H9 (cell line): ENCODE data around the gene TXNRD1. TPM values are rescaled to one million over a fixed set of nuclear protein-coding genes. Genes with fewer than 3 reads are reported as not detected.

Experiments used
- DNase-seq: peaks from one replicate; pipeline ENCODE4 v3.0.0-alpha.2; 2017
- H2AFZ ChIP-seq: one replicate; pipeline ENCODE4 v1.6.1; 2013; ENCODE audit warnings: mild to moderate bottlenecking, low read length, control low read depth, moderate library complexity
- H2AK5ac ChIP-seq: 2 replicates; pipeline ENCODE4 v1.6.1; 2013; ENCODE audit warnings: low read length, control low read depth, mixed read lengths; ENCODE audit not compliant: insufficient read length
- H2BK120ac ChIP-seq: one replicate; pipeline ENCODE4 v1.6.1; 2013; ENCODE audit warnings: low read depth, mild to moderate bottlenecking, low read length, control low read depth, inconsistent platforms; ENCODE audit not compliant: poor library complexity, severe bottlenecking
- H2BK12ac ChIP-seq: 2 replicates; pipeline ENCODE4 v1.6.1; 2013; ENCODE audit warnings: low read length, control low read depth, mixed read lengths, low read depth; ENCODE audit not compliant: insufficient read length
- H2BK15ac ChIP-seq: 2 replicates; pipeline ENCODE4 v1.6.1; 2013; ENCODE audit warnings: low read depth, low read length, control low read depth
- H2BK20ac ChIP-seq: one replicate; pipeline ENCODE4 v1.6.1; 2013; ENCODE audit warnings: low read depth, mild to moderate bottlenecking, low read length, control low read depth, inconsistent platforms; ENCODE audit not compliant: poor library complexity, severe bottlenecking
- H2BK5ac ChIP-seq: 2 replicates; pipeline ENCODE4 v1.6.1; 2013; ENCODE audit warnings: low read length, control low read depth, mixed read lengths; ENCODE audit not compliant: insufficient read length
- H3K14ac ChIP-seq: 2 replicates; pipeline ENCODE4 v1.6.1; 2013; ENCODE audit warnings: low read length, control low read depth; ENCODE audit not compliant: insufficient read depth
- H3K18ac ChIP-seq: 2 replicates; pipeline ENCODE4 v1.6.1; 2013; ENCODE audit warnings: low read depth, mild to moderate bottlenecking, mixed read lengths, low read length, control low read depth; ENCODE audit not compliant: insufficient read length
- H3K23ac ChIP-seq: 2 replicates; pipeline ENCODE4 v1.6.1; 2013; ENCODE audit warnings: low read length, control low read depth, mixed read lengths, low read depth; ENCODE audit not compliant: insufficient read length
- H3K23me2 ChIP-seq: 2 replicates; pipeline ENCODE4 v1.6.1; 2013; ENCODE audit warnings: low read depth, mild to moderate bottlenecking, mixed read lengths, low read length, control low read depth; ENCODE audit not compliant: insufficient read length, poor library complexity, severe bottlenecking
- H3K27ac ChIP-seq: 2 replicates; pipeline ENCODE4 v1.5.1; 2013; ENCODE audit warnings: low read length, control low read depth, mixed read lengths, low read depth; ENCODE audit not compliant: insufficient read length
- H3K27me3 ChIP-seq: 2 replicates; pipeline ENCODE4 v1.6.1; 2013; ENCODE audit warnings: low read length, control low read depth, inconsistent platforms; ENCODE audit not compliant: insufficient read depth
- H3K4ac ChIP-seq: 2 replicates; pipeline ENCODE4 v1.6.1; 2013; ENCODE audit warnings: low read depth, mild to moderate bottlenecking, control low read depth, inconsistent platforms, low read length, moderate library complexity
- H3K4me1 ChIP-seq: 2 replicates; pipeline ENCODE4 v1.6.1; 2013; ENCODE audit warnings: low read length, control low read depth, inconsistent platforms; ENCODE audit not compliant: insufficient read depth
- H3K4me2 ChIP-seq: 2 replicates; pipeline ENCODE4 v1.6.1; 2013; ENCODE audit warnings: low read length, control low read depth, mixed read lengths; ENCODE audit not compliant: insufficient read length, insufficient read depth
- H3K56ac ChIP-seq: 2 replicates; pipeline ENCODE4 v1.6.1; 2013; ENCODE audit warnings: low read depth, mild to moderate bottlenecking, mixed read lengths, low read length, control low read depth; ENCODE audit not compliant: insufficient read length
- H3K79me1 ChIP-seq: 2 replicates; pipeline ENCODE4 v1.6.1; 2013; ENCODE audit warnings: low read depth, mild to moderate bottlenecking, moderate library complexity, low read length, control low read depth, inconsistent platforms; ENCODE audit not compliant: insufficient read depth, poor library complexity, severe bottlenecking
- H3K79me2 ChIP-seq: 2 replicates; pipeline ENCODE4 v1.6.1; 2013; ENCODE audit warnings: low read length, control low read depth, inconsistent platforms; ENCODE audit not compliant: insufficient read depth
- H3K9ac ChIP-seq: 2 replicates; pipeline ENCODE4 v1.6.1; 2013; ENCODE audit warnings: low read length, control low read depth, mixed read lengths; ENCODE audit not compliant: insufficient read length; ENCODE audit errors: extremely low read depth
- H3K9me3 ChIP-seq: one replicate; pipeline ENCODE4 v1.6.1; 2013; ENCODE audit warnings: low read depth, low read length, inconsistent platforms; ENCODE audit not compliant: control insufficient read depth
- H3T11ph ChIP-seq: one replicate; pipeline ENCODE4 v1.6.1; 2013; ENCODE audit warnings: mild to moderate bottlenecking, low read length, control low read depth, inconsistent platforms
- H4K20me1 ChIP-seq: one replicate; pipeline ENCODE4 v1.6.1; 2013; ENCODE audit not compliant: control insufficient read depth, insufficient read length, insufficient read depth
- H4K5ac ChIP-seq: 2 replicates; pipeline ENCODE4 v1.6.1; 2013; ENCODE audit warnings: low read depth, mild to moderate bottlenecking, mixed read lengths, low read length, control low read depth; ENCODE audit not compliant: insufficient read length
- H4K8ac ChIP-seq: replicated peaks from 2 replicates; pipeline ENCODE4 v1.6.1; 2013; ENCODE audit warnings: low read length, control low read depth, mixed read lengths, low read depth; ENCODE audit not compliant: insufficient read length
- H4K91ac ChIP-seq: 2 replicates; pipeline ENCODE4 v1.6.1; 2013; ENCODE audit warnings: low read depth, mild to moderate bottlenecking, moderate library complexity, mixed read lengths, low read length, control low read depth; ENCODE audit not compliant: insufficient read length
- H3K27ac Mint-ChIP-seq, 3 experiments: 2 replicates in 2 of 3; 3 replicates in 1 of 3; pipeline ENCODE4 v1.8.0; 2020 to 2021; ENCODE audit warnings: mixed read lengths in 3 of 3, mild to moderate bottlenecking in 1 of 3, moderate library complexity in 1 of 3
- H3K27me3 Mint-ChIP-seq: 2 replicates; pipeline ENCODE4 v1.8.0; 2021; ENCODE audit warnings: low read depth, mild to moderate bottlenecking, moderate library complexity, mixed read lengths
- H3K36me3 Mint-ChIP-seq, 3 experiments: 2 replicates in 2 of 3; 3 replicates in 1 of 3; pipeline ENCODE4 v1.8.0; 2020 to 2021; ENCODE audit warnings: low read depth in 3 of 3, mixed read lengths in 3 of 3; ENCODE audit not compliant: insufficient read depth in 1 of 3
- H3K4me1 Mint-ChIP-seq, 2 experiments: 2 replicates each; pipeline ENCODE4 v1.8.0; 2020; ENCODE audit warnings: mixed read lengths in 2 of 2
- H3K4me3 Mint-ChIP-seq, 2 experiments: 2 replicates in 1 of 2; 3 replicates in 1 of 2; pipeline ENCODE4 v1.8.0; 2020 to 2021; ENCODE audit warnings: mild to moderate bottlenecking in 2 of 2, mixed read lengths in 2 of 2, moderate library complexity in 1 of 2
- H3K9me3 Mint-ChIP-seq, 2 experiments: 2 replicates in 1 of 2; 3 replicates in 1 of 2; pipeline ENCODE4 v1.8.0; 2020; ENCODE audit warnings: mild to moderate bottlenecking in 2 of 2, mixed read lengths in 2 of 2, moderate library complexity in 1 of 2
- WGBS: extraction: QIAGEN DNeasy Blood & Tissue Kit; methylation state at CpG from one replicate; pipeline ENCODE4 v1.1.7; 2013; ENCODE audit warnings: missing lambda C conversion rate, low lambda C conversion rate, mixed read lengths; ENCODE audit not compliant: insufficient read length; ENCODE audit errors: extremely low coverage; 5-methylcytosine and 5-hydroxymethylcytosine counted together
- total RNA-seq: library from RNA; stranded (reverse); gene quantifications from 2 replicates; pipeline ENCODE4 v1.2.1, GENCODE V29; 2021
- TF ChIP-seq, protein P1 (sequence below): fragments of 200-600 bp; sonication (generic); conservative IDR thresholded peaks from 3 replicates; pipeline ENCODE4 v1.8.0; 2021; ENCODE audit warnings: antibody characterized with exemption, mild to moderate bottlenecking

TXNRD1 gene
- total RNA-seq, 1 experiment from 2014 or later: 100 TPM

DNA sequence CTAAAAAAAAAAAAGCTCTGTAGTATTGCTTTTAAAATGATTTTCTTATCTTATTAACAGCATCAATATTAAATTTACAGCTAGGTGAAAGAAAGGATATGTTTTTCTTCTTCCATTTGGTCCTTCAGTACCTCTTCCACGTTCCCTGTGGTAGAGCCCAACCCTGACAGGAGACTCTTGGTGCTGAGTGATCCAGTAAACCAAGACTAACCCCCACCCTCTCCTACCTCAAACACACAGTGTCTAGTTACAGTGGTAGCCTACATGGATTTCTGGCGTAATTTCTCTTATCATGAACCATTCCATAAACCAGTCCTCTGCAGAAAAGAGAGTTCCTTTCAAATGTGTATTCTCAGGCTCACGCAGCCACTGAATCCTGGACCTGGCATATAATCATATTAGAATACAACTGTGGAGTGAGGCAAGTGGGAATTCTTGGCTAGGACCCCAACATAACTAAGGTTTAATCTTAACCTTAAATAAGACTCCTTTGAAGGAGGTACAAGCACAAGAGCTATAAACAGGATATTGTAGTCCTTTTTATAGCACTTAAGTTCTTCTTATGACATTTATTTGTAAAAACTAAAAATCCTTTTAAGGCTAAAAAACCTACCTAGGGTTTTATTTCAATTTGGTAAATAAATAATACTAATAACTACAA is 27.1 kb downstream of the TXNRD1 start:
- no peak overlapping the region for H2AFZ ChIP-seq
- Mint-ChIP-seq H3K9me3 (no peaks in the 10 kb centered on the region), H3K36me3 (no peaks in the 10 kb centered on the region), H3K4me3 (no peak overlapping the region), H3K4me1 (peaks cover 0 to 1% of the 10 kb centered on the region in 2 experiments; a peak in 1 of 4 replicates), H3K27me3 (peaks cover 34% of the 10 kb centered on the region), H3K27ac (no peak overlapping the region; a peak in 1 of 7 replicates)
- no peaks in the 10 kb centered on the region for H3K27me3 ChIP-seq
- H3K4me2 ChIP-seq: no peak overlapping the region
- no peak overlapping the region for H2BK15ac ChIP-seq
- H2BK5ac ChIP-seq: no peak overlapping the region
- H2BK20ac ChIP-seq: no peak overlapping the region
- no peak overlapping the region for H3K23ac ChIP-seq
- H3K4ac ChIP-seq: no peak overlapping the region
- TF ChIP-seq, protein P1, sequence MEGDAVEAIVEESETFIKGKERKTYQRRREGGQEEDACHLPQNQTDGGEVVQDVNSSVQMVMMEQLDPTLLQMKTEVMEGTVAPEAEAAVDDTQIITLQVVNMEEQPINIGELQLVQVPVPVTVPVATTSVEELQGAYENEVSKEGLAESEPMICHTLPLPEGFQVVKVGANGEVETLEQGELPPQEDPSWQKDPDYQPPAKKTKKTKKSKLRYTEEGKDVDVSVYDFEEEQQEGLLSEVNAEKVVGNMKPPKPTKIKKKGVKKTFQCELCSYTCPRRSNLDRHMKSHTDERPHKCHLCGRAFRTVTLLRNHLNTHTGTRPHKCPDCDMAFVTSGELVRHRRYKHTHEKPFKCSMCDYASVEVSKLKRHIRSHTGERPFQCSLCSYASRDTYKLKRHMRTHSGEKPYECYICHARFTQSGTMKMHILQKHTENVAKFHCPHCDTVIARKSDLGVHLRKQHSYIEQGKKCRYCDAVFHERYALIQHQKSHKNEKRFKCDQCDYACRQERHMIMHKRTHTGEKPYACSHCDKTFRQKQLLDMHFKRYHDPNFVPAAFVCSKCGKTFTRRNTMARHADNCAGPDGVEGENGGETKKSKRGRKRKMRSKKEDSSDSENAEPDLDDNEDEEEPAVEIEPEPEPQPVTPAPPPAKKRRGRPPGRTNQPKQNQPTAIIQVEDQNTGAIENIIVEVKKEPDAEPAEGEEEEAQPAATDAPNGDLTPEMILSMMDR: no peak
- H3T11ph ChIP-seq: no peak overlapping the region
- H3K79me2 ChIP-seq: no peaks in the 10 kb centered on the region
- no peak overlapping the region for H2AK5ac ChIP-seq
- no peak overlapping the region for H3K18ac ChIP-seq
- DNase-seq: no peak
- no peak overlapping the region for H4K8ac ChIP-seq
- no peak overlapping the region for H4K91ac ChIP-seq
- H3K56ac ChIP-seq: no peak overlapping the region
- no peak overlapping the region for H2BK120ac ChIP-seq
- no CpG with 5 or more reads among the region's 3 CpGs for WGBS
- H3K79me1 ChIP-seq: no peaks in the 10 kb centered on the region
- no peak overlapping the region for H4K5ac ChIP-seq
- no peak overlapping the region for H3K9ac ChIP-seq
- no peaks in the 10 kb centered on the region for H3K9me3 ChIP-seq
- no peaks in the 10 kb centered on the region for H4K20me1 ChIP-seq
- H2BK12ac ChIP-seq: no peak overlapping the region
- H3K27ac ChIP-seq: no peak overlapping the region
- no peaks in the 10 kb centered on the region for H3K23me2 ChIP-seq
- no peaks in the 10 kb centered on the region for H3K4me1 ChIP-seq
- no peak overlapping the region for H3K14ac ChIP-seq
